Panc1 (cell line): ENCODE data around the gene ZCCHC7. TPM values are rescaled to one million over a fixed set of nuclear protein-coding genes. Genes with fewer than 3 reads are reported as not detected.

Source experiments
- ATAC-seq: fragments of 200-7000 bp; cut with Tn5 transposase; 2 replicates; pipeline ENCODE4 v1.9.1; 2020; ENCODE audit warnings: mild to moderate bottlenecking, moderate library complexity
- BruUV-seq: library from RNA; stranded (reverse); fragments of 400-500 nt; replicated peaks from 2 replicates; lab custom pipeline; 2021; lab: Mats Ljungman, UMichigan
- CTCF ChIA-PET: fragments of 300-600 bp; sonication (Branson Sonifier 250); formaldehyde crosslinking; loops from one replicate; lab custom pipeline; 2022; ENCODE audit warnings: antibody characterized with exemption; lab: Charles Lee
- POLR2A ChIA-PET: fragments of 300-600 bp; sonication (Branson Sonifier 250); formaldehyde crosslinking; loops from one replicate; lab custom pipeline; 2022; ENCODE audit warnings: antibody characterized with exemption; lab: Charles Lee
- DNase-seq: peaks from one replicate; pipeline ENCODE4 v3.0.0-alpha.2; 2010; ENCODE audit warnings: low read depth, low spot score
- H3K27ac ChIP-seq: 2 replicates; pipeline ENCODE4 v1.5.1; 2011; ENCODE audit warnings: mild to moderate bottlenecking, low read length, inconsistent platforms
- H3K27me3 ChIP-seq: fragments of 200-500 bp; sonication (Bioruptor generic); 2 replicates; pipeline ENCODE4 v1.6.0; 2014; ENCODE audit warnings: low read length, inconsistent platforms; ENCODE audit not compliant: control insufficient read depth, insufficient read depth
- H3K36me3 ChIP-seq: fragments of 200-500 bp; sonication (Bioruptor generic); 2 replicates; pipeline ENCODE4 v1.5.1; 2014; ENCODE audit warnings: inconsistent platforms, mild to moderate bottlenecking, low read length, moderate library complexity; ENCODE audit not compliant: control insufficient read depth, insufficient read depth
- H3K4me1 ChIP-seq: 2 replicates; pipeline ENCODE4 v1.5.1; 2011; ENCODE audit warnings: inconsistent platforms, mild to moderate bottlenecking, low read length, moderate library complexity; ENCODE audit not compliant: control insufficient read depth, insufficient read depth
- H3K4me3 ChIP-seq, 2 experiments: 2 replicates each; pipeline ENCODE4 v1.5.1; 2011 to 2012; ENCODE audit warnings: low read depth in 2 of 2, low read length in 2 of 2, mild to moderate bottlenecking in 2 of 2, inconsistent platforms in 1 of 2, moderate library complexity in 1 of 2
- H3K9me3 ChIP-seq: fragments of 200-500 bp; sonication (Bioruptor generic); 2 replicates; pipeline ENCODE4 v1.5.1; 2014; ENCODE audit warnings: low read depth, mild to moderate bottlenecking, inconsistent platforms, low read length, moderate library complexity; ENCODE audit not compliant: control insufficient read depth, insufficient read depth
- CTCF ChIP-seq: fragments of 450-650 bp; IDR thresholded peaks from 2 replicates; pipeline ENCODE4 v1.5.1; 2017; ENCODE audit warnings: mild to moderate bottlenecking
- POLR2AphosphoS5 ChIP-seq: IDR thresholded peaks from 2 replicates; pipeline ENCODE4 v1.6.1; 2012; ENCODE audit warnings: mild to moderate bottlenecking, low read depth, low read length, moderate library complexity
- REST ChIP-seq, 2 experiments: IDR thresholded peaks; 2 replicates each; pipeline ENCODE4 v1.6.1; 2011 to 2012; ENCODE audit warnings: low read depth in 2 of 2, control low read depth in 1 of 2, low read length in 1 of 2, mild to moderate bottlenecking in 1 of 2, moderate library complexity in 1 of 2; ENCODE audit not compliant: insufficient read depth in 1 of 2
- SIN3A ChIP-seq: IDR thresholded peaks from 2 replicates; pipeline ENCODE4 v1.6.1; 2012; ENCODE audit warnings: low read depth, mild to moderate bottlenecking, low read length, moderate library complexity, borderline replicate concordance; ENCODE audit not compliant: insufficient read depth
- TCF7L2 ChIP-seq: IDR thresholded peaks from 2 replicates; pipeline ENCODE4 v1.6.1; 2011; ENCODE audit warnings: mild to moderate bottlenecking, low read depth, low read length, inconsistent platforms
- in situ Hi-C: cut with HindIII; loops from 2 replicates; pipeline ENCODE4 v1.10.0; 2016; ENCODE audit warnings: low sequenced_read_pairs, low pct_unique_long_range_greater_than_20kb
- intact Hi-C: fragments of 100-400 bp; cut with micrococcal nuclease; formaldehyde crosslinking; loops from one replicate; pipeline ENCODE4 v1.10.0; 2022; ENCODE audit not compliant: unreplicated experiment
- total RNA-seq: library from RNA; stranded (reverse); gene quantifications from one replicate; pipeline ENCODE4 v1.2.1, GENCODE V29; 2021; ENCODE audit not compliant: unreplicated experiment

ZCCHC7 gene
- total RNA-seq, 1 experiment from 2014 or later: 43.7 TPM

GRCh38 chr9:37209431-37210386 is 89.3 kb downstream of the ZCCHC7 start:
- 0 out of 2 replicates have a peak, but pooled peaks have one; percentile 59 for ATAC-seq
- H3K9me3 ChIP-seq: no peaks in the 10 kb centered on the region
- H3K27me3 ChIP-seq: no peaks in the 10 kb centered on the region
- intact Hi-C loops (no loop called here), in situ Hi-C loops (no loop called here)
- no peak overlapping the region for H3K4me3 ChIP-seq
- no peaks in the 10 kb centered on the region for H3K36me3 ChIP-seq
- no TSS peak for BruUV-seq
- TF ChIP-seq POLR2AphosphoS5 (no peak), SIN3A (no peak), REST (IDR thresholded peaks at IDR 0.05; ENCODE audit: insufficient read depth in 1 of 2, low read depth in 2 of 2, low read length in 1 of 2) (no peak), TCF7L2 (no peak), CTCF (peak; percentile 64)
- H3K4me1 ChIP-seq: no peaks in the 10 kb centered on the region; the same call in 1 of the 2 replicates
- DNase-seq: no peak
- no peak overlapping the region for H3K27ac ChIP-seq
- POLR2A ChIA-PET: no interaction called here
- CTCF ChIA-PET: no interaction called here

DNA sequence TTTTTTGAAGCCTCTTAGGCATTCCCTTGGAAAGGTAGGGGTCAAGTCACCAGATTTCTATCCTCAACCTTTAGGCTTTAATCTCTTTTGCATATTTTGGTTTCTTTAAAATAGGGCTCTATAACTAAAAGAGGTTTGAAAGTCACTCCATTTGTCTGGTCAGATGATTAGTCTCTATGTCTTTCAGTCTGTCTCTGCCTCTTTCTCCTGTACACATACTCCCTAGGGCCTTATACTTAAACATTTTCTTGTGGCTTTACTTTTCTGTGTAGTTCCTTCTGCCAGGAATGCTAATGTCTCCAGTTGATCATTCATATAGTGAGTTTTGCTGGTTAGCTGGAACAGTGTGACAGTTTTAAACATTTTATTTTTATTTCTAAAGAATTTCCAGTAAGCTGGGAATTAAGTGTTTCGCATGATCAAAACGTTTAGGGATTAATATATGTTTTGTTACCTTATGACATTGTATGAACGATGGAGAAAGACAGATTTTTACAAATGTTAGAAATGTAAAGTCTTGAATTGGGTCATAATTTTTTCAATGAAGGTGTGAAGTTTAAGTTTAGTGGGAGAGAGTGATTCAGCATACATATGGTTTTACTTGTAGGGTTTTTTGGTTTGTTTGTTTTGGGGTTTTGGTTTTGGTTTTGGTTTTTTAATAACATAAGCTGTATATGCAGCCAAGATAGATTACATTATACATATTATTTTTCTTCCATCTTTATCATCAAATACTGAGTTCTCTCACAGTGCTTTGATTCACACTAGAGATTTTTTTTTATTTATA is 90.6 kb downstream of the ZCCHC7 start:
- Histone ChIP-seq H3K9me3 (no peaks in the 10 kb centered on the region), H3K27ac (no peak overlapping the region; the same call in 1 of the 2 replicates), H3K4me1 (peaks cover 2% of the 10 kb centered on the region; the same call in 1 of the 2 replicates), H3K36me3 (no peaks in the 10 kb centered on the region), H3K27me3 (no peaks in the 10 kb centered on the region), H3K4me3 (no peak overlapping the region)
- DNase-seq (no peak), ATAC-seq (no peak)
- in situ Hi-C loops (no loop called here), intact Hi-C loops (no loop called here)
- ChIA-PET POLR2A (interaction anchor here (0.6 kb wide), 1 partner anchor 19 kb away, joined by 8 read pairs; no protein-coding TSS in a partner anchor), CTCF (no interaction called here)
- no TSS peak for BruUV-seq
- TF ChIP-seq POLR2AphosphoS5 (no peak), CTCF (no peak), REST (IDR thresholded peaks at IDR 0.05; ENCODE audit: insufficient read depth in 1 of 2, low read depth in 2 of 2, low read length in 1 of 2) (no peak), TCF7L2 (no peak)
